DMS79 (cell line): ENCODE results near the gene COL11A1.
"Not testable (repeated sequence)": the region's sequence is repeated elsewhere in the genome, so short reads cannot be mapped to it uniquely, and the experiment has no call there.

Source experiments
- DNase-seq: peaks from one replicate; lab custom pipeline; 2025; lab: John Stamatoyannopoulos, UW

The COL11A1 gene

GRCh38 chr1:102836991-102837390 lies 271.3 kb downstream of the COL11A1 start:
- no peak for DNase-seq

- no peak for DNase-seq
Measured at GRCh38 chr1:102834688-102835320, 273.5 kb downstream of the COL11A1 start.

- DNase-seq, result no peak
Measured at GRCh38 chr1:102833151-102833550, 275.2 kb downstream of the COL11A1 start.

GRCh38 chr1:102826706-102827105 lies 281.6 kb downstream of the COL11A1 start:
- not testable (repeated sequence) for DNase-seq
